Raji (cell line): ENCODE results near the gene GPR107.

Experiments
- POLR2A ChIP-seq: IDR thresholded peaks from 2 replicates; pipeline ENCODE4 v1.6.1; 2011; ENCODE audit warnings: low read depth, low read length, control low read depth; ENCODE audit not compliant: insufficient read depth

GPR107 gene

GRCh38 chr9:130147910-130148309, 94.2 kb downstream of the GPR107 start:
- TF ChIP-seq POLR2A: no peak

GRCh38 chr9:130149031-130149430, 95.3 kb downstream of the GPR107 start:
- TF ChIP-seq POLR2A: no peak

- no peak for TF ChIP-seq POLR2A
Observed at GRCh38 chr9:130149654-130150286, 96.1 kb downstream of the GPR107 start.

DNA sequence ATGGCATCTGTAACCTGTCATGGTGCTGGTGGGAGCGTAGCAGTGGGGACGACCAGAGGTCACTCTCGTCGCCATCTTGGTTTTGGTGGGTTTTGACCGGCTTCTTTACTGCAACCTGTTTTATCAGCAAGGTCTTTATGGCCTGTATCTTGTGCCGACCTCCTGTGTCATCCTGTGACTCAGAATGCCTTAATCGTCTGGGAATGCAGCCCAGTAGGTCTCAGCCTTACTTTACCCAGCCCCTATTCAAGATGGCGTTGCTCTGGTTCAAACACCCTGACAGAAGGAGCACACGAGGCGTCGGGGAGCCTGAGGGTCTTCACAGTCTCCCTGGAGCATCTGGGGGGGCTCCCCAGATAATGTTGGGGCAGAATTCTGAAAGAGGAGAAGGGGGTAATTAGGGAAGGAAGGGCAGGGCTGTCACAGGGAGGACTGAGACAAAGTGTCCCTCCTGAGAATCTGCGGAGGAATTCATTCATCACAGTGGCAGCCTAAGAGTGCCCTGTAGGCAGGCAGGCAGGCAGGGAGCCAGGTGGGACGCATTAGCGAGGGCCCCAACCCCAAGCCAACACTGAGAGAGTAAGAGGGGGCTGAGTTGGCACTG, 97.2 kb downstream of the GPR107 start:
- TF ChIP-seq POLR2A: no peak

DNA sequence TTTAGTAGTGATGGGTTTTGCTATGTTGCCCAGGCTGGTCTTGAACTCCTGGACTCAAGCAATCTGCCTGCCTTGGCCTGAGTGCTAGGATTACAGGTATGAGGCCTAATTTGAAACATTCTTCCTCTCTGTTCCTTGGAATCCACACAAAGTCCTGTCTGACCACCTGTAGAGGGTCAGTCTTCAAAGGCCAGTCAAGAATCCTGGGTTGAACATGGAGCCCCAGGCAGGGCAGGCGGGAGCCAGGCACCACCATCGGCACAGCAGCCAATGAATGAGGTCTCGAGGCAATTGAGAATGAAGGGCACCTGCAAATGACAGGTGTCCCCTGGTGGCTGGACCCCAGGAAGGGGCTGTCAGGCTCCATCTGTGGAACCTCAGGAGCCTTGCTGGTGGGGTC, 101.1 kb downstream of the GPR107 start:
- no peak for TF ChIP-seq POLR2A

- no peak for TF ChIP-seq POLR2A
Observed at GRCh38 chr9:130155647-130156046, 101.9 kb downstream of the GPR107 start.

DNA sequence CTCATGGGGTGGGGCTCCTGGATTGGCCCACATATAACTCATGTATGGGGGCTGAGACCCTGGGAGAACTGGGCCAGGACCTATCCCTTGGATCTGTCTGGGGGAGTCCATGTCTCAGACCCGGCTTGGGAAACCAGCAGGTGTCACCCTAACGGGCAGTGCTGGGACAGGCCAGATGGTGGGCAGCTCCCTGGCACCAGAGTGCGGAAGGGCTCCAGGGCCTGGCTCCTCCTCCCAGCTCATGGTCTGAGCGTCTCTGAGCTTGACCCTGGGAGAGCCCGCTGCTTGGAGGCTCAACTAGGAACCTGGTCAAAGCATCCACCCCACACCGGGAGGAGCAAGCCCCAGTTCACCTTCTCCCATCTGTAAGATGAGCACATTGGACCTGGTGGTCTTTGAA, 103.0 kb downstream of the GPR107 start:
- TF ChIP-seq POLR2A: no peak

DNA sequence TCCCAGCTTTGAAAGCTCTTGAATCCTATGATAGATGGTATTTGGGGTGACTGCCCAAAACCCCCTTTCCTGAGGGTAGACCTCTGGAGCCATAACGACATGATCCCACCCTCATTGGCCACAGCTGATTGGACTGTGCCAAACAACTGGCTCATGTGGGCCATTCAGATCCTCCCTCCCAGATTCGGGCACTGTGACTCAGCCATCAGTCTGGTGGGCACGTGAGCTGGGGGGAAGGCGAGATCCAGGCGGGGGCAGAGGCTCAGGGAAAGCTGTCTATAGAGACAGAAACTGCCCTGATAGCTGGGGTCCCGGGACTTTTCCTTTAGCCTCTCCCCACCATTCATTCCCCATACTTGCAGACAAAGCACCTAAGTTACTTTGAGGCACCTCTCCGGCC, 103.4 kb downstream of the GPR107 start:
- TF ChIP-seq POLR2A: no peak

DNA sequence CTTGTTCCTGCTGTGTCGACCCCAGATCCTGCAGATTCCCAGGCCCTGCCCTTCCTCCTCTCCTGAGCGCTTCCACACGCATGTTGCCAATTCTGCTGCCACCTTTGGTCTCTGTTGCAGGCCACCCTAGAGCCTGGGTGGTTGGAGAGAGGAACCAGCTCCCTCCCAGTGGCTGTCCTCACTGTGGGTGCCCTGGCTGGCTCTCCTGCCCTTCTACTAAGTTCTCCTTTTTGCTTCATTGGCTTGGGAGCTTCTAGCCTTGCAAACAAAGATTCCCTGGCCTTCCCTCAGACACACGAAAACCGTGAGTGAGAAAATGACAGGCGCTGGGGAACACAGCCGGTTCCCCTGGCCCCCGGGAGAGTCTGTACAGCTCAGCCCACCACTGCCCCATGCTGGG, 104.3 kb downstream of the GPR107 start:
- no peak for TF ChIP-seq POLR2A

DNA sequence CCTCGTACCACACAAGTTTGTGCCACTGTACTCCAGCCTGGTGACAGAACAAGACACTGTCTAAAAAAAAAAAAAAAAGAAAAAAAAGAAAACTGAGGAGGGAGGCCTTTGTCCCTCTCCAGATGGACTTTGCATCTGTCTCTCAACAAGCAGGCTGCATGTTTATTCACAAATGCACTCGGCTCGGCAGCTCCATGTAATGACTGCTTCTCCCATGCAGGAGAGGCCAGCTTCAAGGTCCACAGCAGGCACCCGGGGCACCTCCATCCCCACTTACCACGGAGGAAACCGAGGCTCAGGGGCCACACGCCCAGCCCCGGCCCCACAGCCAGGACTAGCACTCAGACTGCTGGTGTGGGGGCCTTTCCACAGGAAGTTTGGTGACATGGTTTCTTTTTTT, 105.4 kb downstream of the GPR107 start:
- TF ChIP-seq POLR2A: no peak

DNA sequence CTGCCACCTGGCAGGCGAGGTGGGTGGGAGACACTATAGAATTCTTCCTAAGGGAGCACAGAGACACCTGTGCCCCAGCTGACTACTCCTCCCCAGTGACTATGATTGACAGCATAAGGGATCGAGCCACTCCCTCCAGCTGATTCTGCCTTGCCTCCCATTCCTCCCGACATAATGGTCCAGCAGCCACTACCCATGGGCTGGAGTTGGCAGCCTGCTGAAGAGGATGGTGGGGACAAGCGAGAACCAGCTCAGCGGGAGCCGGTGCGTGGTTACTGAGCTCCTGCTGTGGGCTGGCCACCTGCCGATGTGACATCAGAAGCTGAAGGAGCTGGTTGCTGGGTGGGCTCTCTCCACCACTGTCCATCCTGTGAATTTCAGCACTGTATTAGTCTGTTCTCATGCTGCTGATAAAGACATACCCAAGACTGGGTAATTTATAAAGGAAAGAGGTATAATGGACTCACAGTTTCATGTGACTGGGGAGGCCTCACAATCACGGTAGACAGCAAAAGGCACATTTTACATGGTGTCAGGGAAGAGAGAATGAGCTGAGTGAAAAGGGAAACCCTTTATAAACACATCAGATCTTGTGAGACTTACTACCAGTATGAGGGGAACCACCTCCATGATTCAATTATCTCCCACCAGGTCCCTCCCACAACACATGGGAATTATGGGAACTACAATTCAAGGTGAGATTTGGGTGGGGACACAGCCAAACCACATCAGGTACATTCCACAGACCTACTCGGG, 106.4 kb downstream of the GPR107 start:
- no peak for TF ChIP-seq POLR2A

DNA sequence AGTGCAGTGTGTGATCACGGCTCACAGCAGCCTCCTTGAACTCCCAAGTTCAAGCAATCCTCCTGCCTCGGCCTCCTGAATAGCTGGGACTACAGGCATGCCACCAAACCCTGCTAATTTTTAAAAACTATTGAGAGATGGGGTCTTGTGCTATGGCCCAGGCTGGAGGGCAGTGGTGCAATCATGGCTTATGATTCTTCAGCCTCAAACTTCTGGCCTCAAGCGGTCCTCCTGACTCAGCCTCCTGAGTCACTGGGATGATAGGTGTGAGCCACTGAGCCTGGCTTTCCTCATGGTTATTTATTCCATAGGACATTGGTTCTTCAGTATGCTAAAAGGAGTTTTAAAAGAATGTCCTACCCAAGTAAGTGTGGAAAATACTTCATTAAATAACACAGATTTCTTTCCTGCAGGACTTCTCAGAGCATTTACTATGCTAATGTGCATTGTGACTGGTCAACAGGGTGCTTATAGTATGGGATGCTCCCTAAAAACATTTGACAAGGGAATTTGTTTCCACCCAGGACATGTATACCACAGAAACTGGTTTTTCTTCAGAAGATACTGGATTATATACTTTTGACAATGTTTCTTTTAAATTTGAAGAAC, 107.3 kb downstream of the GPR107 start:
- no peak for TF ChIP-seq POLR2A

- no peak for TF ChIP-seq POLR2A
Observed at GRCh38 chr9:130165579-130165978, 111.9 kb downstream of the GPR107 start.

DNA sequence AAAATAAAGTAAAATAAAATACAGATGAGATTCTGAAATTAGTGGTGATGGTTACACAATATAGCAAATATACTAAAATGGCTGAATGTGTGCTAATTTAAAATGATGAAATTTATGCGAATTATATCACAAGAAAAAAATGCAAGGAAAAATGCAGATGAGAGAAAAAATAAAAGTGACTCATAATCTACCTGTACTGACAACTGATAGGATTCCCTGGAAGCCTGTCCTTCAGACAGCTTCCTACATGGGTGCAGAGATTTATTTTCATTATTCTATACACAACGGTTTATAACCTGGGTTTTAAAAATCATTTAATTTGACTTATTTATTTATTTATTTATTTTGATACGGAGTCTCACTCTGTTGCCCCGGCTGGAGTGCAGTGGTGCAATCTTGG, 112.7 kb downstream of the GPR107 start:
- no peak for TF ChIP-seq POLR2A

GRCh38 chr9:130167927-130168326, 114.2 kb downstream of the GPR107 start:
- TF ChIP-seq POLR2A: no peak
